ENCODE measurements around the gene ANKS1A. TPM values are rescaled to one million over a fixed set of nuclear protein-coding genes. Genes with fewer than 3 reads are reported as not detected.

ANKS1A gene
- total RNA-seq, 2 experiments from 2014 or later: 6.0 to 6.7 TPM

- CTCF ChIA-PET: no interaction called here
- H3K36me3 Mint-ChIP-seq (ENCODE audit: low read depth): no peaks in the 10 kb centered on the region
- intact Hi-C loops (cut with micrococcal nuclease): no loop called here
Measured at GRCh38 chr6:35108309-35108885, 219.3 kb downstream of the ANKS1A start.

DNA sequence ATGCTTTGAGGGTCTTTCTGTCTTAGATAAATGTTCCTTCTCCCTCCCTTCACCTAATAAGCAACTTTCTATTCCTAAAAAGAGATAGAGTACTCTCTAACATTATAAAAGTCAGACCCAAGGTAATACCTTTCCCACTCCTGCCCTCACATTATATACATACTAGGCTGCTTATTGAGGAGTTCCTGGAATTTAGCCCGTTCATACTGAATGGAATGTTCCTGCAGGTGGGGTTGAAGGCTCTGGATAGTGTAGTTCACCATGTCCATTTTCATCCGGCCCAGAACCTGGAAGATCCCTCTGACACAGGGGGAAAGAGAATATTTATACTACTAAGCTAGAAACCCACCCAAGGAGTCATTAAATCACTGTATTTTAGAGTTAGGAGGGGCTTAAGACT is 231.7 kb downstream of the ANKS1A start:
- no peak for ATAC-seq
- Mint-ChIP-seq H3K4me1 (ENCODE audit: low read depth) (no peaks in the 10 kb centered on the region), H3K9me3 (no peaks in the 10 kb centered on the region), H3K27me3 (peaks cover under 1% of the 10 kb centered on the region), H3K27ac (no peak overlapping the region), H3K4me3 (no peak overlapping the region), H3K36me3 (ENCODE audit: low read depth) (no peaks in the 10 kb centered on the region)
- DNase-seq: no peak
- ChIA-PET CTCF (interaction anchor here (1.2 to 2.2 kb wide), 2 partner anchors 87 to 120 kb away, joined by 3 to 4 read pairs; no protein-coding TSS in a partner anchor), POLR2A (interaction anchor here (0.6 kb wide), 1 partner anchor 65 kb away, joined by 3 read pairs; no protein-coding TSS in a partner anchor)
- TF ChIP-seq CTCF (IDR thresholded peaks at IDR 0.05): no peak
- intact Hi-C loops (cut with micrococcal nuclease): no loop called here

More at GRCh38 chr6:35108309-35108885, 219.3 kb downstream of the ANKS1A start:
- Mint-ChIP-seq H3K27ac (no peak overlapping the region), H3K4me3 (no peak overlapping the region), H3K4me1 (ENCODE audit: low read depth) (no peaks in the 10 kb centered on the region), H3K9me3 (peaks cover 3% of the 10 kb centered on the region), H3K27me3 (no peaks in the 10 kb centered on the region)
- no peak for TF ChIP-seq CTCF (IDR thresholded peaks at IDR 0.05)
- POLR2A ChIA-PET: interaction anchor here (0.7 kb wide), 1 partner anchor 11 kb away, joined by 3 read pairs; no protein-coding TSS in a partner anchor
- DNase-seq (no peak), ATAC-seq (no peak)

GRCh38 chr6:35124356-35124755 is 235.3 kb downstream of the ANKS1A start:
- no peak for ATAC-seq
- Mint-ChIP-seq H3K36me3 (ENCODE audit: low read depth) (no peaks in the 10 kb centered on the region), H3K9me3 (no peaks in the 10 kb centered on the region), H3K27me3 (peaks cover 9% of the 10 kb centered on the region), H3K27ac (no peak overlapping the region), H3K4me1 (ENCODE audit: low read depth) (no peaks in the 10 kb centered on the region), H3K4me3 (no peak overlapping the region)
- CTCF ChIA-PET: interaction anchor here (1.5 to 1.7 kb wide), 2 partner anchors 8 to 22 kb away, joined by 4 read pairs; no protein-coding TSS in a partner anchor
- POLR2A ChIA-PET: no interaction called here
- no peak for DNase-seq
- intact Hi-C loops (cut with micrococcal nuclease): no loop called here
- TF ChIP-seq CTCF (IDR thresholded peaks at IDR 0.05): no peak

DNA sequence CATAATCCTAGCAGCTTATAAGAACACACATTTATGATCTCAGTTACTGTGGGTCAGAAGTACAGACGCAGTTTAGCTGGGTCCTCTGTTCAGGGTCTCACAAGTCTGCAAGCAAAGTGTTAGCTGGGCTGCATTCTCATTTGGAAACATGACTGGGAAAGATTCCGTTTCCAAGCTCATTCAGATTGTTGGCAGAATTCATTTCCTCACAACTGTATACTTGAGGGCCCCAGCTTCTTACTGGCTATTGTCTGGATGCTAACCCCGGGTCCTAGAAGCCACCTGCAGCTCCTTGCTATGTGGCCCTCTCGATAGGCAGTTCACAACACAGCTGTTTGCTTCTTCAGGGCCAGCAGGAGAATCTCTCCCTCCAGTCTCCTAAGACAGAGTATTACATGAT is 239.0 kb downstream of the ANKS1A start:
- no peak overlapping the region for H3K27ac Mint-ChIP-seq
- POLR2A ChIA-PET: no interaction called here

More for the DNA sequence above, 239.0 kb downstream of the ANKS1A start:
- ATAC-seq (no peak), DNase-seq (no peak)
- TF ChIP-seq CTCF (IDR thresholded peaks at IDR 0.05): no peak
- Mint-ChIP-seq H3K27me3 (peaks cover 9% of the 10 kb centered on the region), H3K36me3 (ENCODE audit: low read depth) (no peaks in the 10 kb centered on the region), H3K9me3 (no peaks in the 10 kb centered on the region), H3K4me1 (ENCODE audit: low read depth) (no peaks in the 10 kb centered on the region), H3K4me3 (no peak overlapping the region)
- CTCF ChIA-PET: interaction anchor here (1.0 to 3.0 kb wide), 3 partner anchors 12 to 140 kb away, joined by 3 to 30 read pairs (median 3); partner anchors contain the start of gene TCP11
- intact Hi-C loops (cut with micrococcal nuclease): no loop called here

Data from activated CD8-positive, alpha-beta T cell treated with anti-CD3 and anti-CD28 coated beads for 36 hours (primary cell).